ENCODE results near the gene CCDC77.

Gene CCDC77

GRCh38 chr12:455821-456220 lies 54.4 kb downstream of the CCDC77 start:
- no peak overlapping the region for H3K27ac ChIP-seq (ENCODE audit: low read length)
- no peaks in the 10 kb centered on the region for H3K9me3 ChIP-seq (ENCODE audit: control insufficient read depth in 1 of 2, low read length in 2 of 2)
- H3K27me3 ChIP-seq (ENCODE audit: low read depth, low read length), result peaks cover 18% of the 10 kb centered on the region
- H3K4me3 ChIP-seq (ENCODE audit: low read depth in 1 of 2, low read length in 2 of 2), result no peak overlapping the region
- H3K4me1 ChIP-seq (ENCODE audit: control insufficient read depth in 1 of 2, insufficient read depth in 2 of 2, low read length in 2 of 2), result peaks cover 0 to 11% of the 10 kb centered on the region in 2 donors
- H3K36me3 ChIP-seq (ENCODE audit: control insufficient read depth in 1 of 2, insufficient read depth in 2 of 2, low read length in 2 of 2), result no peaks in the 10 kb centered on the region

- peaks cover 0 to 13% of the 10 kb centered on the region in 2 donors for H3K4me1 ChIP-seq (ENCODE audit: control insufficient read depth in 1 of 2, insufficient read depth in 2 of 2, low read length in 2 of 2)
These were observed 56.2 kb downstream of the CCDC77 start for GRCh38 chr12:457676-458075.

GRCh38 chr12:459050-459429 lies 57.6 kb downstream of the CCDC77 start:
- Histone ChIP-seq H3K27me3 (ENCODE audit: low read depth, low read length) (peaks cover 18% of the 10 kb centered on the region), H3K9me3 (ENCODE audit: control insufficient read depth in 1 of 2, low read length in 2 of 2) (no peaks in the 10 kb centered on the region), H3K36me3 (ENCODE audit: control insufficient read depth in 1 of 2, insufficient read depth in 2 of 2, low read length in 2 of 2) (no peaks in the 10 kb centered on the region), H3K4me3 (ENCODE audit: low read depth in 1 of 2, low read length in 2 of 2) (peak overlapping the region; percentile 54 to 63), H3K4me1 (ENCODE audit: control insufficient read depth in 1 of 2, insufficient read depth in 2 of 2, low read length in 2 of 2) (peaks cover 0 to 13% of the 10 kb centered on the region in 2 donors), H3K27ac (ENCODE audit: low read length) (no peak overlapping the region)

More at GRCh38 chr12:457676-458075, 56.2 kb downstream of the CCDC77 start:
- no peak overlapping the region for H3K27ac ChIP-seq (ENCODE audit: low read length)
- H3K27me3 ChIP-seq (ENCODE audit: low read depth, low read length), result peaks cover 18% of the 10 kb centered on the region
- no peaks in the 10 kb centered on the region for H3K9me3 ChIP-seq (ENCODE audit: control insufficient read depth in 1 of 2, low read length in 2 of 2)
- no peak overlapping the region for H3K4me3 ChIP-seq (ENCODE audit: low read depth in 1 of 2, low read length in 2 of 2)
- no peaks in the 10 kb centered on the region for H3K36me3 ChIP-seq (ENCODE audit: control insufficient read depth in 1 of 2, insufficient read depth in 2 of 2, low read length in 2 of 2)

- H3K4me3 ChIP-seq (ENCODE audit: low read depth in 1 of 2, low read length in 2 of 2), result peak within 1 kb of the TSS; percentile 63
- H3K9me3 ChIP-seq (ENCODE audit: control insufficient read depth in 1 of 2, low read length in 2 of 2), result no peaks in the 10 kb centered on the region
- H3K36me3 ChIP-seq (ENCODE audit: control insufficient read depth in 1 of 2, insufficient read depth in 2 of 2, low read length in 2 of 2), result no peaks in the 10 kb centered on the region
- peaks cover 18% of the 10 kb centered on the region for H3K27me3 ChIP-seq (ENCODE audit: low read depth, low read length)
- no peak within 1 kb of the TSS for H3K27ac ChIP-seq (ENCODE audit: low read length)
- peaks cover 0 to 13% of the 10 kb centered on the region in 2 donors for H3K4me1 ChIP-seq (ENCODE audit: control insufficient read depth in 1 of 2, insufficient read depth in 2 of 2, low read length in 2 of 2)
These were observed 58.2 kb downstream of the CCDC77 start, which contains the start of gene B4GALNT3 for GRCh38 chr12:459430-460258. Gene B4GALNT3 (plus strand): TSS chr12:459939. CDS start chr12:460377, 438 bp downstream.

GRCh38 chr12:460261-461230 lies 59.1 kb downstream of the CCDC77 start:
- H3K9me3 ChIP-seq (ENCODE audit: control insufficient read depth in 1 of 2, low read length in 2 of 2), result no peaks in the 10 kb centered on the region
- peaks cover 0 to 13% of the 10 kb centered on the region in 2 donors for H3K4me1 ChIP-seq (ENCODE audit: control insufficient read depth in 1 of 2, insufficient read depth in 2 of 2, low read length in 2 of 2)
- peak overlapping the region; percentile 0 to 63 for H3K4me3 ChIP-seq (ENCODE audit: low read depth in 1 of 2, low read length in 2 of 2)
- H3K36me3 ChIP-seq (ENCODE audit: control insufficient read depth in 1 of 2, insufficient read depth in 2 of 2, low read length in 2 of 2), result no peaks in the 10 kb centered on the region
- no peak overlapping the region for H3K27ac ChIP-seq (ENCODE audit: low read length)
- peaks cover 25% of the 10 kb centered on the region for H3K27me3 ChIP-seq (ENCODE audit: low read depth, low read length)

GRCh38 chr12:461425-461824 lies 60.0 kb downstream of the CCDC77 start:
- Histone ChIP-seq H3K9me3 (ENCODE audit: control insufficient read depth in 1 of 2, low read length in 2 of 2) (no peaks in the 10 kb centered on the region), H3K4me1 (ENCODE audit: control insufficient read depth in 1 of 2, insufficient read depth in 2 of 2, low read length in 2 of 2) (peaks cover 0 to 13% of the 10 kb centered on the region in 2 donors), H3K27ac (ENCODE audit: low read length) (no peak overlapping the region), H3K27me3 (ENCODE audit: low read depth, low read length) (peaks cover 25% of the 10 kb centered on the region), H3K4me3 (ENCODE audit: low read depth in 1 of 2, low read length in 2 of 2) (peak overlapping the region in 1 of 2 donors; percentile 0), H3K36me3 (ENCODE audit: control insufficient read depth in 1 of 2, insufficient read depth in 2 of 2, low read length in 2 of 2) (no peaks in the 10 kb centered on the region)

GRCh38 chr12:462936-463705 lies 61.7 kb downstream of the CCDC77 start:
- Histone ChIP-seq H3K4me3 (ENCODE audit: low read depth in 1 of 2, low read length in 2 of 2) (no peak overlapping the region), H3K27ac (ENCODE audit: low read length) (no peak overlapping the region), H3K9me3 (ENCODE audit: control insufficient read depth in 1 of 2, low read length in 2 of 2) (no peaks in the 10 kb centered on the region), H3K4me1 (ENCODE audit: control insufficient read depth in 1 of 2, insufficient read depth in 2 of 2, low read length in 2 of 2) (peaks cover 0 to 13% of the 10 kb centered on the region in 2 donors), H3K27me3 (ENCODE audit: low read depth, low read length) (peaks cover 17% of the 10 kb centered on the region), H3K36me3 (ENCODE audit: control insufficient read depth in 1 of 2, insufficient read depth in 2 of 2, low read length in 2 of 2) (no peaks in the 10 kb centered on the region)

GRCh38 chr12:464484-465267 lies 63.2 kb downstream of the CCDC77 start:
- Histone ChIP-seq H3K4me1 (ENCODE audit: control insufficient read depth in 1 of 2, insufficient read depth in 2 of 2, low read length in 2 of 2) (peaks cover 0 to 8% of the 10 kb centered on the region in 2 donors), H3K9me3 (ENCODE audit: control insufficient read depth in 1 of 2, low read length in 2 of 2) (no peaks in the 10 kb centered on the region), H3K36me3 (ENCODE audit: control insufficient read depth in 1 of 2, insufficient read depth in 2 of 2, low read length in 2 of 2) (no peaks in the 10 kb centered on the region), H3K27me3 (ENCODE audit: low read depth, low read length) (peaks cover 6% of the 10 kb centered on the region), H3K4me3 (ENCODE audit: low read depth in 1 of 2, low read length in 2 of 2) (no peak overlapping the region), H3K27ac (ENCODE audit: low read length) (no peak overlapping the region)

GRCh38 chr12:466039-466438 lies 64.6 kb downstream of the CCDC77 start:
- peaks cover 6% of the 10 kb centered on the region for H3K27me3 ChIP-seq (ENCODE audit: low read depth, low read length)
- H3K4me3 ChIP-seq (ENCODE audit: low read depth in 1 of 2, low read length in 2 of 2), result no peak overlapping the region
- H3K27ac ChIP-seq (ENCODE audit: low read length), result no peak overlapping the region
- no peaks in the 10 kb centered on the region for H3K9me3 ChIP-seq (ENCODE audit: control insufficient read depth in 1 of 2, low read length in 2 of 2)
- peaks cover 0 to under 1% of the 10 kb centered on the region in 2 donors for H3K4me1 ChIP-seq (ENCODE audit: control insufficient read depth in 1 of 2, insufficient read depth in 2 of 2, low read length in 2 of 2)
- H3K36me3 ChIP-seq (ENCODE audit: control insufficient read depth in 1 of 2, insufficient read depth in 2 of 2, low read length in 2 of 2), result no peaks in the 10 kb centered on the region

- H3K27ac ChIP-seq (ENCODE audit: low read length), result no peak overlapping the region
These were observed 65.3 kb downstream of the CCDC77 start for GRCh38 chr12:466762-467161.

More at GRCh38 chr12:466762-467161, 65.3 kb downstream of the CCDC77 start:
- Histone ChIP-seq H3K4me3 (ENCODE audit: low read depth in 1 of 2, low read length in 2 of 2) (no peak overlapping the region), H3K36me3 (ENCODE audit: control insufficient read depth in 1 of 2, insufficient read depth in 2 of 2, low read length in 2 of 2) (no peaks in the 10 kb centered on the region), H3K27me3 (ENCODE audit: low read depth, low read length) (peaks cover 6% of the 10 kb centered on the region), H3K4me1 (ENCODE audit: control insufficient read depth in 1 of 2, insufficient read depth in 2 of 2, low read length in 2 of 2) (no peaks in the 10 kb centered on the region), H3K9me3 (ENCODE audit: control insufficient read depth in 1 of 2, low read length in 2 of 2) (no peaks in the 10 kb centered on the region)
